GM23338 (cell line): ENCODE results near the gene GRB14. TPM values are rescaled to one million over a fixed set of nuclear protein-coding genes. Genes with fewer than 3 reads are reported as not detected.

Source experiments
- ATAC-seq: fragments of 200-7000 bp; cut with Tn5 transposase; 3 replicates; pipeline ENCODE4 v1.9.1; 2020
- DNase-seq: peaks from one replicate; pipeline ENCODE4 v3.0.0-alpha.2; 2015; ENCODE audit warnings: low spot score
- H2AFZ ChIP-seq: fragments of 200-600 bp; sonication (generic); 2 replicates; pipeline ENCODE4 v1.8.0; 2016; ENCODE audit warnings: antibody characterized with exemption, mild to moderate bottlenecking, moderate library complexity
- H3F3A ChIP-seq: fragments of 200-600 bp; sonication (generic); replicated peaks from 2 replicates; pipeline ENCODE4 v1.8.0; 2017; ENCODE audit warnings: antibody characterized with exemption, mixed run types, low read depth
- H3K27ac ChIP-seq: fragments of 200-600 bp; sonication (generic); 2 replicates; pipeline ENCODE4 v1.6.1; 2016; ENCODE audit warnings: low read depth
- H3K27me3 ChIP-seq: fragments of 200-600 bp; sonication (generic); 2 replicates; pipeline ENCODE4 v1.8.0; 2016; ENCODE audit warnings: mild to moderate bottlenecking, mixed run types, moderate library complexity; ENCODE audit not compliant: insufficient read depth
- H3K36me3 ChIP-seq: fragments of 200-600 bp; sonication (generic); 2 replicates; pipeline ENCODE4 v1.8.0; 2016; ENCODE audit warnings: mild to moderate bottlenecking; ENCODE audit not compliant: insufficient read depth
- H3K4me1 ChIP-seq: fragments of 200-600 bp; sonication (generic); 2 replicates; pipeline ENCODE4 v1.8.0; 2016; ENCODE audit warnings: mild to moderate bottlenecking, moderate library complexity; ENCODE audit not compliant: insufficient read depth
- H3K4me2 ChIP-seq: fragments of 200-600 bp; sonication (generic); 2 replicates; pipeline ENCODE4 v1.7.1; 2017; ENCODE audit warnings: mixed run types
- H3K4me3 ChIP-seq: fragments of 200-600 bp; sonication (generic); 2 replicates; pipeline ENCODE4 v1.6.1; 2016; ENCODE audit warnings: mixed run types
- H3K79me2 ChIP-seq: fragments of 200-600 bp; sonication (generic); replicated peaks from 2 replicates; pipeline ENCODE4 v1.8.0; 2017; ENCODE audit warnings: mild to moderate bottlenecking; ENCODE audit not compliant: insufficient read depth
- H3K9me2 ChIP-seq: fragments of 200-600 bp; sonication (generic); 2 replicates; pipeline ENCODE4 v1.8.0; 2017; ENCODE audit not compliant: insufficient read depth
- H4K20me1 ChIP-seq: fragments of 200-600 bp; sonication (generic); replicated peaks from 2 replicates; pipeline ENCODE4 v1.8.0; 2017; ENCODE audit warnings: mild to moderate bottlenecking; ENCODE audit not compliant: insufficient read depth
- H3K27ac Mint-ChIP-seq: 2 replicates; pipeline ENCODE4 v1.8.0; 2020; ENCODE audit warnings: inconsistent platforms, mild to moderate bottlenecking, moderate library complexity, mixed read lengths
- H3K27me3 Mint-ChIP-seq: 3 replicates; pipeline ENCODE4 v1.8.0; 2022; ENCODE audit warnings: low read depth, mild to moderate bottlenecking, moderate library complexity, mixed read lengths, inconsistent platforms; ENCODE audit not compliant: insufficient read depth, poor library complexity
- H3K36me3 Mint-ChIP-seq: 3 replicates; pipeline ENCODE4 v1.8.0; 2021; ENCODE audit warnings: low read depth, mild to moderate bottlenecking, inconsistent platforms, moderate library complexity, mixed read lengths
- H3K4me1 Mint-ChIP-seq: 3 replicates; pipeline ENCODE4 v1.8.0; 2020; ENCODE audit warnings: mild to moderate bottlenecking, inconsistent platforms, mixed read lengths
- H3K4me3 Mint-ChIP-seq: 3 replicates; pipeline ENCODE4 v1.8.0; 2021; ENCODE audit warnings: moderate library complexity, mild to moderate bottlenecking, inconsistent platforms, mixed read lengths
- H3K9me3 Mint-ChIP-seq: 3 replicates; pipeline ENCODE4 v1.8.0; 2020; ENCODE audit warnings: moderate library complexity, mild to moderate bottlenecking, inconsistent platforms, mixed read lengths
- CREB1 ChIP-seq: fragments of 250-450 bp; sonication (Bioruptor Pico); IDR thresholded peaks from 2 replicates; pipeline ENCODE4 v1.5.0; 2020; ENCODE audit warnings: low read depth, mild to moderate bottlenecking, moderate library complexity
- ETS1 ChIP-seq: IDR thresholded peaks from 2 replicates; pipeline ENCODE4 v1.6.1; 2016; ENCODE audit warnings: antibody characterized with exemption
- EZH2 ChIP-seq: fragments of 200-600 bp; sonication (generic); IDR thresholded peaks from one replicate; pipeline ENCODE4 v1.8.0; 2017; ENCODE audit warnings: antibody characterized with exemption, mild to moderate bottlenecking, low read depth; ENCODE audit not compliant: unreplicated experiment
- EZH2phosphoT487 ChIP-seq: fragments of 200-600 bp; sonication (generic); IDR thresholded peaks from one replicate; pipeline ENCODE4 v1.8.1; 2018; ENCODE audit warnings: antibody characterized with exemption; ENCODE audit not compliant: unreplicated experiment
- JUNB ChIP-seq: IDR thresholded peaks from one replicate; pipeline ENCODE4 v1.6.1; 2016; ENCODE audit warnings: antibody characterized with exemption; ENCODE audit not compliant: unreplicated experiment
- NANOG ChIP-seq: IDR thresholded peaks from 2 replicates; pipeline ENCODE4 v1.6.1; 2016; ENCODE audit warnings: antibody characterized with exemption, borderline replicate concordance
- POLR2AphosphoS5 ChIP-seq: IDR thresholded peaks from 2 replicates; pipeline ENCODE4 v1.6.1; 2016; ENCODE audit warnings: antibody characterized with exemption, low read depth
- STAT1 ChIP-seq: IDR thresholded peaks from one replicate; pipeline ENCODE4 v1.6.1; 2016; ENCODE audit warnings: antibody characterized with exemption; ENCODE audit not compliant: unreplicated experiment
- ZNF331 ChIP-seq: fragments of 250-450 bp; sonication (Bioruptor Pico); IDR thresholded peaks from 2 replicates; pipeline ENCODE4 v1.5.0; 2020; ENCODE audit warnings: low read depth, mild to moderate bottlenecking, moderate library complexity
- polyA plus RNA-seq: library from polyadenylated mRNA; unstranded; fragments of >200 nt; fragmentation: Nextera tagmentation; extraction: Ambion mirVana; gene quantifications from 2 replicates; pipeline ENCODE4 v1.2.1, GENCODE V29; 2016
- total RNA-seq: library from RNA; depleted of rRNA; stranded (reverse); fragments of >200 nt; shearing (Covaris generic); gene quantifications from 2 replicates; pipeline ENCODE4 v1.2.3, GENCODE V29; 2014
- TF ChIP-seq, protein P1 (sequence below), 2 experiments: fragments of 200-600 bp in 1 of 2; sonication (generic) in 1 of 2; conservative IDR thresholded peaks; 2 replicates each; pipeline versions ENCODE4 v1.5.1 to v1.6.1; 2016 to 2017; ENCODE audit warnings: antibody characterized with exemption in 2 of 2, low read depth in 2 of 2, mild to moderate bottlenecking in 2 of 2, moderate library complexity in 1 of 2
- TF ChIP-seq, protein P2 (sequence below): fragments of 250-450 bp; sonication (Bioruptor Pico); IDR thresholded peaks from 2 replicates; pipeline ENCODE4 v1.5.0; 2020; ENCODE audit warnings: mild to moderate bottlenecking, moderate library complexity

GRB14 gene
- total and polyA plus RNA-seq, 2 experiments from 2014 or later: 16.0 to 28.9 TPM

DNA sequence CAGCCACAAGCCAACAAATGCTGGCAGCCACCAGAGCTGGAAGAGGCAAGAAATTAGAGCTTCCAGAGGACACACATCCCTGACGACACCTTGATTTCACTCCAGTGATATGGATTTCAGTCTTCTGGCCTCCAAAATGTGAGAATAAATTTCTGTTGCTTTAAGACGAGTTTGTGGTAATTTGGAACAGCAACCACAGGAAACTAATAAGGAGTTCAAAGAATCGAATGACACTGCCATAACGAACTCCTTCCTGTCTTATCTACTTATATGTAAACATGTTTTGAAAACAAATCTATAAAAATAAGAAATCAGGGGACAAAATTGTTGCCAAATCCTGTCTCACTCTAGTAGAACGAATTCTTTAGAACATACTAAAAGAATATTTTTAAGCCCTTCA lies 75.8 kb downstream of the GRB14 start:
- Histone ChIP-seq H3K27me3 (no peaks in the 10 kb centered on the region), H3K4me2 (no peak overlapping the region), H3K27ac (no peak overlapping the region), H3F3A (no peaks in the 10 kb centered on the region), H3K4me3 (no peak overlapping the region), H3K9me2 (0 out of 2 replicates have a peak, but pooled peaks cover 3% of the 10 kb centered on the region), H2AFZ (no peak overlapping the region), H4K20me1 (no peaks in the 10 kb centered on the region), H3K79me2 (no peaks in the 10 kb centered on the region), H3K4me1 (no peaks in the 10 kb centered on the region), H3K36me3 (no peaks in the 10 kb centered on the region)
- ATAC-seq (no peak), DNase-seq (no peak)
- no peaks in the 10 kb centered on the region; the same call in 2 of the 3 replicates for H3K4me1 Mint-ChIP-seq
- no peak for TF ChIP-seq NANOG
- peaks cover 5% of the 10 kb centered on the region; the same call in 2 of the 3 replicates for H3K9me3 Mint-ChIP-seq
- no peaks in the 10 kb centered on the region for H3K27me3 Mint-ChIP-seq
- no peak overlapping the region for H3K27ac Mint-ChIP-seq
- H3K4me3 Mint-ChIP-seq: no peak overlapping the region
- H3K36me3 Mint-ChIP-seq: peaks cover 19% of the 10 kb centered on the region

DNA sequence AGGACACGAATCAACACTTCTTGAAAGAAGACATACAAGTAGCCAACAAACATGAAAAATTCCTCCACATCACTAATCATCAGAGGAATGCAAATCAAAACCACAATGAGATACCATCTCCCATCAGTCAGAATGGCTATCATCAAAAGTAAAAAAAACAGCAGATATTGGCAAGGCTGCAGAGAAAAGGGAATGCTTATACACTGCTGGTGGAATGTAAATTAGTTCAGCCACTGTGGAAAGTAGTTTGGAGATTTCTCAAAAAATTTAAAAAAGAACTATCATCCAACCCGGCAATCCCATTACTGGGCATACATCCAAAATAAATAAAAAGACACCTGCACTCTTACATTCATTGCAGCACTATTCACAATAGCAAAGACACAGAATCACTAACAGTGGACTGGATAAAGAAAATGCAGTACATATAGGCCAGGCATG lies 78.7 kb downstream of the GRB14 start:
- H2AFZ ChIP-seq: no peak overlapping the region
- no peaks in the 10 kb centered on the region for H3K79me2 ChIP-seq
- Mint-ChIP-seq H3K36me3 (peaks cover 19% of the 10 kb centered on the region), H3K4me1 (peaks cover 3% of the 10 kb centered on the region), H3K4me3 (no peak overlapping the region), H3K27me3 (no peaks in the 10 kb centered on the region), H3K27ac (no peak overlapping the region), H3K9me3 (peaks cover 5% of the 10 kb centered on the region; the same call in 2 of the 3 replicates)
- 0 out of 2 replicates have a peak, but pooled peaks cover 3% of the 10 kb centered on the region for H3K9me2 ChIP-seq
- ATAC-seq (no peak), DNase-seq (no peak)
- H3K4me1 ChIP-seq: no peaks in the 10 kb centered on the region
- H3K4me2 ChIP-seq: no peak overlapping the region
- no peaks in the 10 kb centered on the region for H4K20me1 ChIP-seq
- H3K27ac ChIP-seq: no peak overlapping the region
- no peak overlapping the region for H3K4me3 ChIP-seq
- no peaks in the 10 kb centered on the region for H3F3A ChIP-seq
- H3K36me3 ChIP-seq: no peaks in the 10 kb centered on the region
- H3K27me3 ChIP-seq: no peaks in the 10 kb centered on the region
- TF ChIP-seq POLR2AphosphoS5: no peak
- TF ChIP-seq CREB1 (CRISPR knock-in tag): no peak
- TF ChIP-seq EZH2: no peak
- no peak for TF ChIP-seq ETS1
- TF ChIP-seq ZNF331 (CRISPR knock-in tag): no peak
- TF ChIP-seq, protein P1, sequence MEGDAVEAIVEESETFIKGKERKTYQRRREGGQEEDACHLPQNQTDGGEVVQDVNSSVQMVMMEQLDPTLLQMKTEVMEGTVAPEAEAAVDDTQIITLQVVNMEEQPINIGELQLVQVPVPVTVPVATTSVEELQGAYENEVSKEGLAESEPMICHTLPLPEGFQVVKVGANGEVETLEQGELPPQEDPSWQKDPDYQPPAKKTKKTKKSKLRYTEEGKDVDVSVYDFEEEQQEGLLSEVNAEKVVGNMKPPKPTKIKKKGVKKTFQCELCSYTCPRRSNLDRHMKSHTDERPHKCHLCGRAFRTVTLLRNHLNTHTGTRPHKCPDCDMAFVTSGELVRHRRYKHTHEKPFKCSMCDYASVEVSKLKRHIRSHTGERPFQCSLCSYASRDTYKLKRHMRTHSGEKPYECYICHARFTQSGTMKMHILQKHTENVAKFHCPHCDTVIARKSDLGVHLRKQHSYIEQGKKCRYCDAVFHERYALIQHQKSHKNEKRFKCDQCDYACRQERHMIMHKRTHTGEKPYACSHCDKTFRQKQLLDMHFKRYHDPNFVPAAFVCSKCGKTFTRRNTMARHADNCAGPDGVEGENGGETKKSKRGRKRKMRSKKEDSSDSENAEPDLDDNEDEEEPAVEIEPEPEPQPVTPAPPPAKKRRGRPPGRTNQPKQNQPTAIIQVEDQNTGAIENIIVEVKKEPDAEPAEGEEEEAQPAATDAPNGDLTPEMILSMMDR (conservative IDR thresholded peaks at IDR 0.05; ENCODE audit: low read depth in 2 of 2): no peak
- no peak for TF ChIP-seq JUNB
- TF ChIP-seq, protein P2, sequence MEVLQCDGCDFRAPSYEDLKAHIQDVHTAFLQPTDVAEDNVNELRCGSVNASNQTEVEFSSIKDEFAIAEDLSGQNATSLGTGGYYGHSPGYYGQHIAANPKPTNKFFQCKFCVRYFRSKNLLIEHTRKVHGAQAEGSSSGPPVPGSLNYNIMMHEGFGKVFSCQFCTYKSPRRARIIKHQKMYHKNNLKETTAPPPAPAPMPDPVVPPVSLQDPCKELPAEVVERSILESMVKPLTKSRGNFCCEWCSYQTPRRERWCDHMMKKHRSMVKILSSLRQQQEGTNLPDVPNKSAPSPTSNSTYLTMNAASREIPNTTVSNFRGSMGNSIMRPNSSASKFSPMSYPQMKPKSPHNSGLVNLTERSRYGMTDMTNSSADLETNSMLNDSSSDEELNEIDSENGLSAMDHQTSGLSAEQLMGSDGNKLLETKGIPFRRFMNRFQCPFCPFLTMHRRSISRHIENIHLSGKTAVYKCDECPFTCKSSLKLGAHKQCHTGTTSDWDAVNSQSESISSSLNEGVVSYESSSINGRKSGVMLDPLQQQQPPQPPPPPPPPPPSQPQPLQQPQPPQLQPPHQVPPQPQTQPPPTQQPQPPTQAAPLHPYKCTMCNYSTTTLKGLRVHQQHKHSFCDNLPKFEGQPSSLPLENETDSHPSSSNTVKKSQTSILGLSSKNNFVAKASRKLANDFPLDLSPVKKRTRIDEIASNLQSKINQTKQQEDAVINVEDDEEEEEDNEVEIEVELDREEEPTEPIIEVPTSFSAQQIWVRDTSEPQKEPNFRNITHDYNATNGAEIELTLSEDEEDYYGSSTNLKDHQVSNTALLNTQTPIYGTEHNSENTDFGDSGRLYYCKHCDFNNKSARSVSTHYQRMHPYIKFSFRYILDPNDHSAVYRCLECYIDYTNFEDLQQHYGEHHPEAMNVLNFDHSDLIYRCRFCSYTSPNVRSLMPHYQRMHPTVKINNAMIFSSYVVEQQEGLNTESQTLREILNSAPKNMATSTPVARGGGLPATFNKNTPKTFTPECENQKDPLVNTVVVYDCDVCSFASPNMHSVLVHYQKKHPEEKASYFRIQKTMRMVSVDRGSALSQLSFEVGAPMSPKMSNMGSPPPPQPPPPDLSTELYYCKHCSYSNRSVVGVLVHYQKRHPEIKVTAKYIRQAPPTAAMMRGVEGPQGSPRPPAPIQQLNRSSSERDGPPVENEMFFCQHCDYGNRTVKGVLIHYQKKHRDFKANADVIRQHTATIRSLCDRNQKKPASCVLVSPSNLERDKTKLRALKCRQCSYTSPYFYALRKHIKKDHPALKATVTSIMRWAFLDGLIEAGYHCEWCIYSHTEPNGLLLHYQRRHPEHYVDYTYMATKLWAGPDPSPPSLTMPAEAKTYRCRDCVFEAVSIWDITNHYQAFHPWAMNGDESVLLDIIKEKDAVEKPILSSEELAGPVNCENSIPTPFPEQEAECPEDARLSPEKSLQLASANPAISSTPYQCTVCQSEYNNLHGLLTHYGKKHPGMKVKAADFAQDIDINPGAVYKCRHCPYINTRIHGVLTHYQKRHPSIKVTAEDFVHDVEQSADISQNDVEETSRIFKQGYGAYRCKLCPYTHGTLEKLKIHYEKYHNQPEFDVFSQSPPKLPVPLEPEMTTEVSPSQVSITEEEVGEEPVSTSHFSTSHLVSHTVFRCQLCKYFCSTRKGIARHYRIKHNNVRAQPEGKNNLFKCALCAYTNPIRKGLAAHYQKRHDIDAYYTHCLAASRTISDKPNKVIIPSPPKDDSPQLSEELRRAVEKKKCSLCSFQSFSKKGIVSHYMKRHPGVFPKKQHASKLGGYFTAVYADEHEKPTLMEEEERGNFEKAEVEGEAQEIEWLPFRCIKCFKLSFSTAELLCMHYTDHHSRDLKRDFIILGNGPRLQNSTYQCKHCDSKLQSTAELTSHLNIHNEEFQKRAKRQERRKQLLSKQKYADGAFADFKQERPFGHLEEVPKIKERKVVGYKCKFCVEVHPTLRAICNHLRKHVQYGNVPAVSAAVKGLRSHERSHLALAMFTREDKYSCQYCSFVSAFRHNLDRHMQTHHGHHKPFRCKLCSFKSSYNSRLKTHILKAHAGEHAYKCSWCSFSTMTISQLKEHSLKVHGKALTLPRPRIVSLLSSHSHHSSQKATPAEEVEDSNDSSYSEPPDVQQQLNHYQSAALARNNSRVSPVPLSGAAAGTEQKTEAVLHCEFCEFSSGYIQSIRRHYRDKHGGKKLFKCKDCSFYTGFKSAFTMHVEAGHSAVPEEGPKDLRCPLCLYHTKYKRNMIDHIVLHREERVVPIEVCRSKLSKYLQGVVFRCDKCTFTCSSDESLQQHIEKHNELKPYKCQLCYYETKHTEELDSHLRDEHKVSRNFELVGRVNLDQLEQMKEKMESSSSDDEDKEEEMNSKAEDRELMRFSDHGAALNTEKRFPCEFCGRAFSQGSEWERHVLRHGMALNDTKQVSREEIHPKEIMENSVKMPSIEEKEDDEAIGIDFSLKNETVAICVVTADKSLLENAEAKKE (CRISPR knock-in tag): no peak
- no peak for TF ChIP-seq STAT1
- TF ChIP-seq EZH2phosphoT487: no peak
